Adrenal gland (tissue), 12 donors: ENCODE results near the gene KIAA2012. TPM values are rescaled to one million over a fixed set of nuclear protein-coding genes. Genes with fewer than 3 reads are reported as not detected.

Source experiments
- DNase-seq, 7 donors: peaks; one replicate each; pipeline ENCODE4 v3.0.0-alpha.2; 2019 to 2020
- H3K27ac ChIP-seq, 5 donors: fragments of 200-600 bp; sonication (generic) in 4 of 5; 1 replicate in 3 of 5; 2 replicates in 2 of 5; pipeline versions ENCODE4 v1.5.1 to v1.8.0; 2016 to 2020; ENCODE audit warnings: mild to moderate bottlenecking in 1 of 5
- H3K27me3 ChIP-seq: fragments of 200-600 bp; 2 replicates; pipeline ENCODE4 v1.8.0; 2021
- H3K36me3 ChIP-seq, 2 donors: fragments of 200-600 bp; replicated peaks in 1 of 2; 1 replicate in 1 of 2; 2 replicates in 1 of 2; pipeline versions ENCODE4 v1.5.1 to v1.8.0; 2018 to 2022
- H3K4me1 ChIP-seq, 2 donors: fragments of 200-600 bp; replicated peaks in 1 of 2; 1 replicate in 1 of 2; 2 replicates in 1 of 2; pipeline versions ENCODE4 v1.5.1 to v1.8.0; 2018 to 2021
- H3K4me3 ChIP-seq, 4 donors: fragments of 200-600 bp; sonication (generic) in 3 of 4; one replicate each; pipeline ENCODE4 v1.5.1; 2016 to 2018
- H3K9me3 ChIP-seq, 3 donors: fragments of 200-600 bp; sonication (generic) in 1 of 3; replicated peaks in 1 of 3; 1 replicate in 2 of 3; 2 replicates in 1 of 3; pipeline versions ENCODE4 v1.5.1 to v1.8.0; 2016 to 2021
- CTCF ChIP-seq, 6 experiments: fragments of 450-650 bp in 4 of 6; fragments of 200-600 bp in 2 of 6; sonication (generic) in 1 of 6; IDR thresholded peaks; 1 replicate in 5 of 6; 2 replicates in 1 of 6; pipeline versions ENCODE4 v1.5.1 to v1.8.0; 2016 to 2021; ENCODE audit warnings: antibody characterized with exemption in 6 of 6, mild to moderate bottlenecking in 2 of 6, moderate library complexity in 1 of 6
- POLR2A ChIP-seq, 2 donors: fragments of 450-650 bp; IDR thresholded peaks; one replicate each; pipeline ENCODE4 v1.6.1; 2017; ENCODE audit warnings: antibody characterized with exemption in 2 of 2, mild to moderate bottlenecking in 2 of 2, moderate library complexity in 1 of 2
- WGBS, 4 donors: extraction: QIAGEN DNeasy Blood & Tissue Kit in 2 of 4; methylation state at CpG; one replicate each; pipeline versions ENCODE4 v1.1.5 to v1.1.7; 2013 to 2017; 5-methylcytosine and 5-hydroxymethylcytosine counted together
- intact Hi-C, 2 donors: fragments of 100-400 bp; cut with DNase I; formaldehyde crosslinking; loops; one replicate each; pipeline versions ENCODE4 v1.14.1 to v1.15.0; 2022 to 2023
- polyA plus RNA-seq, 3 donors: library from polyadenylated mRNA; stranded (reverse); fragments of 200-250 nt in 2 of 3; fragments of 350-450 nt in 1 of 3; fragmentation: Illumina TruSeq in 1 of 3; extraction: RNeasy Lipid Tissue Mini Kit (QIAGEN cat#74804) in 1 of 3; gene quantifications; one replicate each; pipeline ENCODE4 v1.2.3, GENCODE V29; 2013 to 2014
- total RNA-seq, 9 donors: library from RNA; depleted of rRNA in 4 of 9; stranded (reverse); fragments of >200 nt in 4 of 9; fragments of 120-200 nt in 1 of 9; fragmentation: NEBNext Ultra II Directional in 1 of 9; extraction: Animal tissue kit (Norgen Biotek cat#: 25700) in 1 of 9; gene quantifications; one replicate each; pipeline versions ENCODE4 v1.1.0 to v1.2.4, GENCODE V29; 2013 to 2023
- donor health status: healthy with polysubstance abuse.
- donor health status: Bipolar disorder and iron deficiency.
- donor health status: DM: yes; HTN: yes; CAD: no.
- donor health status: DM: no; HTN: no; CAD: no.
- donor health status: DM: no; HTN: no; CAD: no.
- donor health status: DM: yes; HTN: yes; CAD: no.

The KIAA2012 gene
- total and polyA plus RNA-seq, 12 donors: 0.09 to 0.16 (median 0.11) TPM; not detected in 9

DNA sequence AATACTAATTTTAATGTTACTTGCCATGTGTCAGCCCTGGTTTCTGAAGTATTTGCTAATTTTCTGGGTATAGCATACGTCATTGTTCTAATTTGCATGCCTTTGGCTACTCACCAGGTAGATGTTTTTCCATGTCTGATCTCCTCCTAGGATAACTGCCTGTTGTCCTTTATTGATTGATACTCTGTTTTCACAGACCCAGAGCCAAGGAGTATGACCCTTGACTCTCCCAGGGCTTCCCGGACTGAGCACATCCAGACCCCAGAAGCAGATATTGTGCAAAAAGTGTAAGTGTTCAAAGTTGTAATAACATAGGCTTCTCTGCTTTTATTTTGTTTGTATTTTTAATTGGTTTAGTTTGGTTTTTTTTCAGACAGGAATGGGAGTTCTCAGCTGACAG lies 111.5 kb downstream of the KIAA2012 start:
- Histone ChIP-seq H3K9me3 (no peaks in the 10 kb centered on the region), H3K4me1 (no peaks in the 10 kb centered on the region), H3K27ac (no peak overlapping the region), H3K27me3 (no peaks in the 10 kb centered on the region), H3K36me3 (no peaks in the 10 kb centered on the region), H3K4me3 (no peak overlapping the region)
- intact Hi-C loops: no loop called here
- WGBS, 4 donors: 63 to 78% (median 68%) methylated on average over 2 of the region's 2 CpGs
- TF ChIP-seq CTCF (IDR thresholded peaks at IDR 0.05) (no peak), POLR2A (IDR thresholded peaks at IDR 0.05) (no peak)
- DNase-seq: no peak

DNA sequence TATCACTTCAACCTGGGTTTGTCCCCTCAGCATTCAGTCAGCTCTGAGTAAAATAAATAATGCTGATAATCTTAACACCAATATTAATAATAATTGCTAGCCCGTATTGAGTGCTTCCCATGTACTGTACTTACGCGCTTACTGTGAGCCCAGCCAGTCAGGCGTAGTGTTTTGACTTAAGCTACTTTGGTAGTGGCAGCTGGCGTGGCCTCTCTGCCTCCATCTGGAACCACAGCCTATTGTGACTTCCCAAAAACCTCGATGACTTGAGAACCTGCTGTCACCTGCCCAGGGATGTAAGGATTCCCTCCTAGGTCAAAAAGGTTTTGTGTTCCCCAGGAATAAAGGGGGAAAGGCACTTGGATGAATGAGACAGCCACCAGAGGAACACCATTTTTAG lies 112.1 kb downstream of the KIAA2012 start:
- TF ChIP-seq CTCF (IDR thresholded peaks at IDR 0.05) (no peak), POLR2A (IDR thresholded peaks at IDR 0.05) (no peak)

GRCh38 chr2:202186641-202187202 lies 113.7 kb downstream of the KIAA2012 start:
- 81 to 96% (median 96%) methylated on average over 3 to 4 of the region's 4 CpGs for WGBS, 4 donors
- DNase-seq: no peak
- H3K9me3 ChIP-seq: no peaks in the 10 kb centered on the region

More for the DNA sequence above, 112.1 kb downstream of the KIAA2012 start:
- no peaks in the 10 kb centered on the region for H3K36me3 ChIP-seq
- H3K4me3 ChIP-seq: no peak overlapping the region
- no peaks in the 10 kb centered on the region for H3K4me1 ChIP-seq
- whole genome bisulfite sequencing, 4 donors: 84 to 88% (median 86%) methylated on average over 6 of the region's 6 CpGs
- intact Hi-C loops: no loop called here
- no peak overlapping the region for H3K27ac ChIP-seq
- DNase-seq: no peak
- H3K27me3 ChIP-seq: no peaks in the 10 kb centered on the region
- H3K9me3 ChIP-seq: no peaks in the 10 kb centered on the region

GRCh38 chr2:202187570-202187969 lies 114.5 kb downstream of the KIAA2012 start:
- 45 to 65% (median 61%) methylated on average over 1 of the region's 1 CpG for WGBS, 4 donors
- Histone ChIP-seq H3K4me1 (no peaks in the 10 kb centered on the region), H3K27ac (no peak overlapping the region), H3K36me3 (no peaks in the 10 kb centered on the region), H3K4me3 (no peak overlapping the region), H3K9me3 (no peaks in the 10 kb centered on the region), H3K27me3 (no peaks in the 10 kb centered on the region)
- intact Hi-C loops: no loop called here
- TF ChIP-seq CTCF (IDR thresholded peaks at IDR 0.05): no peak
- TF ChIP-seq POLR2A (IDR thresholded peaks at IDR 0.05): no peak
- no peak for DNase-seq

More at GRCh38 chr2:202186641-202187202, 113.7 kb downstream of the KIAA2012 start:
- intact Hi-C loops: no loop called here
- TF ChIP-seq POLR2A (IDR thresholded peaks at IDR 0.05): no peak
- TF ChIP-seq CTCF (IDR thresholded peaks at IDR 0.05): no peak
- Histone ChIP-seq H3K4me1 (no peaks in the 10 kb centered on the region), H3K4me3 (no peak overlapping the region), H3K27me3 (no peaks in the 10 kb centered on the region), H3K27ac (no peak overlapping the region), H3K36me3 (no peaks in the 10 kb centered on the region)
